Measurements from ENCODE around the gene TBC1D1. TPM values are rescaled to one million over a fixed set of nuclear protein-coding genes. Genes with fewer than 3 reads are reported as not detected.

TBC1D1 gene
- polyA plus RNA-seq, 3 donors, result 23.3 to 70.0 (median 31.5) TPM

DNA sequence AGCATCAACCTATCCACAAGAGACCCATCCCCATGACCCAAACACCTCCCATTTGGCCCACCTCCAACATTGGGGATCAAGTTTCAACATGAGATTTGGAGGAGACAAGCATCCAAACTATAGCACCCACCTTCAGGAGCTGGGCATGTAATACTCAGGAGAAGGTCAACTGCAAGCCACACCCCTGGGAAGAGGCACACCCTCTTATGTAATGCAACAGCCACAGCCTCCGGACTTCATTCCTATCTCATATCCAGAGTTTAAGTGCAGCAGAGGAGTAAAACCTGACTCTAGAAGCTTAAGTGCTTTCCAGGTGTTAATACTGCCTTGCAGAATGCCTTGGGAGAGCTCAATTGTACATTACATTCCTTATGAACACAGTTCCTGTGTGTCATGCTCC, 266.7 kb downstream of the TBC1D1 start:
- Histone ChIP-seq H3K4me2 (replicated peaks; ENCODE audit: extremely low read depth, low read length, poor library complexity, severe bottlenecking) (peak overlapping the region; percentile 7), H3K4me1 (ENCODE audit: control insufficient read depth in 1 of 2, insufficient read depth in 2 of 2, low read length in 2 of 2) (peaks cover 76 to 78% of the 10 kb centered on the region in 2 donors), H3K27me3 (ENCODE audit: control insufficient read depth in 2 of 2, insufficient read depth in 2 of 2, low read length in 2 of 2) (no peaks in the 10 kb centered on the region), H3K9me3 (replicated peaks in 1 of 2; ENCODE audit: control insufficient read depth in 1 of 2, insufficient read depth in 1 of 2, low read length in 2 of 2) (no peaks in the 10 kb centered on the region), H3K4me3 (replicated peaks in 1 of 3; ENCODE audit: low read depth in 2 of 3, low read length in 3 of 3) (no peak overlapping the region), H2AFZ (ENCODE audit: insufficient read depth, low read depth, low read length, poor library complexity, severe bottlenecking) (no peak overlapping the region), H3K79me2 (ENCODE audit: insufficient read depth, low read length) (no peaks in the 10 kb centered on the region), H3K36me3 (replicated peaks in 1 of 2; ENCODE audit: control insufficient read depth in 1 of 2, insufficient read depth in 2 of 2, low read length in 2 of 2) (no peaks in the 10 kb centered on the region), H3K9ac (ENCODE audit: insufficient read depth, low read length, poor library complexity, severe bottlenecking) (no peak overlapping the region), H3K27ac (ENCODE audit: low read depth in 1 of 2, low read length in 2 of 2) (no peak overlapping the region), H4K20me1 (ENCODE audit: insufficient read depth, low read length) (no peaks in the 10 kb centered on the region)
- H3K4me3 Mint-ChIP-seq, result no peak overlapping the region
- no peaks in the 10 kb centered on the region for H3K36me3 Mint-ChIP-seq
- TF ChIP-seq, protein P1, sequence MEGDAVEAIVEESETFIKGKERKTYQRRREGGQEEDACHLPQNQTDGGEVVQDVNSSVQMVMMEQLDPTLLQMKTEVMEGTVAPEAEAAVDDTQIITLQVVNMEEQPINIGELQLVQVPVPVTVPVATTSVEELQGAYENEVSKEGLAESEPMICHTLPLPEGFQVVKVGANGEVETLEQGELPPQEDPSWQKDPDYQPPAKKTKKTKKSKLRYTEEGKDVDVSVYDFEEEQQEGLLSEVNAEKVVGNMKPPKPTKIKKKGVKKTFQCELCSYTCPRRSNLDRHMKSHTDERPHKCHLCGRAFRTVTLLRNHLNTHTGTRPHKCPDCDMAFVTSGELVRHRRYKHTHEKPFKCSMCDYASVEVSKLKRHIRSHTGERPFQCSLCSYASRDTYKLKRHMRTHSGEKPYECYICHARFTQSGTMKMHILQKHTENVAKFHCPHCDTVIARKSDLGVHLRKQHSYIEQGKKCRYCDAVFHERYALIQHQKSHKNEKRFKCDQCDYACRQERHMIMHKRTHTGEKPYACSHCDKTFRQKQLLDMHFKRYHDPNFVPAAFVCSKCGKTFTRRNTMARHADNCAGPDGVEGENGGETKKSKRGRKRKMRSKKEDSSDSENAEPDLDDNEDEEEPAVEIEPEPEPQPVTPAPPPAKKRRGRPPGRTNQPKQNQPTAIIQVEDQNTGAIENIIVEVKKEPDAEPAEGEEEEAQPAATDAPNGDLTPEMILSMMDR (IDR thresholded peaks at IDR 0.05), result no peak
- WGBS (ENCODE audit: insufficient coverage), result no CpG with 5 or more reads among the region's 1 CpG
- DNase-seq, result no peak
- intact Hi-C loops (cut with micrococcal nuclease), result loop anchor here in 1 of 2 donors (5.0 kb wide), 1 partner anchor 85 kb away; no protein-coding TSS in a partner anchor
- H3K9me3 Mint-ChIP-seq, result peaks cover 0 to 3% (median 0%) of the 10 kb centered on the region in 7 donors
- H3K27me3 Mint-ChIP-seq (ENCODE audit: low read depth in 3 of 3), result peaks cover 1 to 5% (median 2%) of the 10 kb centered on the region in 3 donors
- H3K27ac Mint-ChIP-seq, result peak overlapping the region in 3 of 7 donors; percentile 10 to 63 (median 55)
- H3K4me1 Mint-ChIP-seq, result peaks cover 80% of the 10 kb centered on the region

GRCh38 chr4:38160487-38161207, 269.8 kb downstream of the TBC1D1 start:
- H3K4me3 Mint-ChIP-seq, result no peak overlapping the region
- intact Hi-C loops (cut with micrococcal nuclease), result loop anchor here (5.0 kb wide), 2 partner anchors 83 to 512 kb away; no protein-coding TSS in a partner anchor
- WGBS (ENCODE audit: insufficient coverage), result no CpG with 5 or more reads among the region's 3 CpGs
- Histone ChIP-seq H3K4me2 (replicated peaks; ENCODE audit: extremely low read depth, low read length, poor library complexity, severe bottlenecking) (no peak overlapping the region), H3K9me3 (replicated peaks in 1 of 2; ENCODE audit: control insufficient read depth in 1 of 2, insufficient read depth in 1 of 2, low read length in 2 of 2) (no peaks in the 10 kb centered on the region), H3K27ac (ENCODE audit: low read depth in 1 of 2, low read length in 2 of 2) (peak overlapping the region; percentile 94 to 97), H4K20me1 (ENCODE audit: insufficient read depth, low read length) (no peaks in the 10 kb centered on the region), H3K9ac (ENCODE audit: insufficient read depth, low read length, poor library complexity, severe bottlenecking) (peak overlapping the region; percentile 56), H3K27me3 (ENCODE audit: control insufficient read depth in 2 of 2, insufficient read depth in 2 of 2, low read length in 2 of 2) (no peaks in the 10 kb centered on the region), H3K4me3 (replicated peaks in 1 of 3; ENCODE audit: low read depth in 2 of 3, low read length in 3 of 3) (no peak overlapping the region), H3K36me3 (replicated peaks in 1 of 2; ENCODE audit: control insufficient read depth in 1 of 2, insufficient read depth in 2 of 2, low read length in 2 of 2) (no peaks in the 10 kb centered on the region), H2AFZ (ENCODE audit: insufficient read depth, low read depth, low read length, poor library complexity, severe bottlenecking) (no peak overlapping the region), H3K4me1 (ENCODE audit: control insufficient read depth in 1 of 2, insufficient read depth in 2 of 2, low read length in 2 of 2) (peaks cover 54 to 55% of the 10 kb centered on the region in 2 donors), H3K79me2 (ENCODE audit: insufficient read depth, low read length) (no peaks in the 10 kb centered on the region)
- H3K9me3 Mint-ChIP-seq, result peaks cover 0 to 6% (median 3%) of the 10 kb centered on the region in 7 donors
- H3K27ac Mint-ChIP-seq, result peak overlapping the region; percentile 96 to 100 (median 99)
- H3K27me3 Mint-ChIP-seq (ENCODE audit: low read depth in 3 of 3), result peaks cover 0 to 4% (median 2%) of the 10 kb centered on the region in 3 donors
- TF ChIP-seq, protein P1 (IDR thresholded peaks at IDR 0.05), result no peak
- H3K36me3 Mint-ChIP-seq, result peaks cover 0 to 5% of the 10 kb centered on the region in 2 donors
- peaks cover 57% of the 10 kb centered on the region for H3K4me1 Mint-ChIP-seq
- DNase-seq, result peak; percentile 92 to 98 (median 97)

Data from CD14-positive monocyte (primary cell).